Activated CD8-positive, alpha-beta T cell treated with anti-CD3 and anti-CD28 coated beads for 36 hours (primary cell): ENCODE measurements around the gene LEFTY1. TPM values are rescaled to one million over a fixed set of nuclear protein-coding genes. Genes with fewer than 3 reads are reported as not detected.

Source experiments
- ATAC-seq: fragments of 200-7000 bp; cut with Tn5 transposase; one replicate; pipeline ENCODE4 v1.10.0; 2021; ENCODE audit warnings: mild to moderate bottlenecking, moderate library complexity
- CTCF ChIA-PET: fragments of 350-600 bp; sonication (Branson Sonifier 250); formaldehyde crosslinking; loops from one replicate; lab custom pipeline; 2021; ENCODE audit warnings: antibody characterized with exemption; lab: Charles Lee
- POLR2A ChIA-PET: fragments of 350-600 bp; sonication (Branson Sonifier 250); formaldehyde crosslinking; loops from one replicate; lab custom pipeline; 2021; ENCODE audit warnings: antibody characterized with exemption; lab: Charles Lee
- DNase-seq: peaks from one replicate; pipeline ENCODE4 v3.0.0-alpha.2; 2020
- H3K27ac Mint-ChIP-seq: one replicate; pipeline ENCODE4 v1.8.0; 2021; ENCODE audit warnings: mild to moderate bottlenecking, mixed read lengths
- H3K27me3 Mint-ChIP-seq: one replicate; pipeline ENCODE4 v1.8.0; 2021; ENCODE audit warnings: mixed read lengths
- H3K36me3 Mint-ChIP-seq: one replicate; pipeline ENCODE4 v1.8.0; 2021; ENCODE audit warnings: low read depth, mixed read lengths
- H3K4me1 Mint-ChIP-seq: one replicate; pipeline ENCODE4 v1.8.0; 2021; ENCODE audit warnings: low read depth, mixed read lengths
- H3K4me3 Mint-ChIP-seq: one replicate; pipeline ENCODE4 v1.8.0; 2021; ENCODE audit warnings: mild to moderate bottlenecking, moderate library complexity, mixed read lengths
- H3K9me3 Mint-ChIP-seq: one replicate; pipeline ENCODE4 v1.8.0; 2021; ENCODE audit warnings: mixed read lengths
- intact Hi-C: fragments of 100-400 bp; cut with micrococcal nuclease; formaldehyde crosslinking; loops from one replicate; pipeline ENCODE4 v1.10.0; 2022
- total RNA-seq, 2 experiments: library from RNA; stranded (reverse); gene quantifications; one replicate each; pipeline ENCODE4 v1.2.3, GENCODE V29; 2021
- TF ChIP-seq, protein P1 (sequence below): fragments of 200-600 bp; IDR thresholded peaks from one replicate; pipeline ENCODE4 v1.8.0; 2022; ENCODE audit warnings: antibody characterized with exemption, mild to moderate bottlenecking

LEFTY1 gene
- total RNA-seq, 2 experiments from 2014 or later: 0.16 to 0.83 TPM

DNA sequence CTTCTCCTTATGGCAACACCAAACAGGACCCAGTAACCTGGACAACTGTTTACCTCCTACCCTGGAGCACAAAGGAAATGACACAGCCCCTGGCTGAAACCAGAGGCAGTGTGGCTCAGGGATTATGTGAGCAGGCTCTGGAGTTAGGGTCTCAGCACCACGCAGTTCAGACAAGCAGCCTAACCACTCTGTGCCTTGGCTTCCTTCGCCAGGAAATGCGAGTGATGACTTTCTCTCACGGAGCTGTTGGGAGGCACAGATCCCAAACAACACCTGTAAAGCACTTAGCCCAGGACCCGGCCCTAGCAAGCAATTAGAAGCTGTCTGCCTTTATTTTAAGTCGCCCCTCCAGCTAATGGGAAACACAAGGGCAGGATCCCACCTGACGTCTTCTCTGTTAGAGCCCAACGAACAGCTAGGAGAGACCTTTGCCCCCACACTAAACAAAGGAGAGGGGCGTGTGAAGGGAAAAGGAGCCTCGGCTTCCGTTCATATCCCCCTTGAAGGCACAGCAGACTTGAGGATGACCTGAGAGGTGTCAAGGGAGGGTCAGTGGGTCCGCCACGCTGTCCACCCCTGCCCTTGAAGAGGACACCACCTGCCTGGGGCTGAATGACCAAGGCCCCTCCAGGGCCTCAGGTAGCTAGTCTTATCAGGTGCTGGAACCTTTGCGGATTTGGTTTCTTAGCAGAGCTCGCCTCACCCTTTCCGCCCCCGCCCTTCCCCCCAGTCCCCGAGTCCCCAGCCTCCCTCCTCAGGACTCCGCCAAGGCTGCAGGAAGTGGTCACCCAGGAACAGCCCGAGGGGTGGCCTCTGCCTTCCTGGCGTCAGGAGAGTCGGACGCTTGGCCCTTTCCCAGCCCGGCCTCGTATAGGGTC, 7.6 kb downstream of the LEFTY1 start:
- TF ChIP-seq, protein P1, sequence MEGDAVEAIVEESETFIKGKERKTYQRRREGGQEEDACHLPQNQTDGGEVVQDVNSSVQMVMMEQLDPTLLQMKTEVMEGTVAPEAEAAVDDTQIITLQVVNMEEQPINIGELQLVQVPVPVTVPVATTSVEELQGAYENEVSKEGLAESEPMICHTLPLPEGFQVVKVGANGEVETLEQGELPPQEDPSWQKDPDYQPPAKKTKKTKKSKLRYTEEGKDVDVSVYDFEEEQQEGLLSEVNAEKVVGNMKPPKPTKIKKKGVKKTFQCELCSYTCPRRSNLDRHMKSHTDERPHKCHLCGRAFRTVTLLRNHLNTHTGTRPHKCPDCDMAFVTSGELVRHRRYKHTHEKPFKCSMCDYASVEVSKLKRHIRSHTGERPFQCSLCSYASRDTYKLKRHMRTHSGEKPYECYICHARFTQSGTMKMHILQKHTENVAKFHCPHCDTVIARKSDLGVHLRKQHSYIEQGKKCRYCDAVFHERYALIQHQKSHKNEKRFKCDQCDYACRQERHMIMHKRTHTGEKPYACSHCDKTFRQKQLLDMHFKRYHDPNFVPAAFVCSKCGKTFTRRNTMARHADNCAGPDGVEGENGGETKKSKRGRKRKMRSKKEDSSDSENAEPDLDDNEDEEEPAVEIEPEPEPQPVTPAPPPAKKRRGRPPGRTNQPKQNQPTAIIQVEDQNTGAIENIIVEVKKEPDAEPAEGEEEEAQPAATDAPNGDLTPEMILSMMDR: no peak
- Mint-ChIP-seq H3K4me1 (peaks cover 56% of the 10 kb centered on the region), H3K27me3 (no peaks in the 10 kb centered on the region), H3K9me3 (no peaks in the 10 kb centered on the region), H3K27ac (peak overlapping the region; percentile 88), H3K4me3 (peak overlapping the region; percentile 76), H3K36me3 (peaks cover 14% of the 10 kb centered on the region)
- DNase-seq (peak; percentile 73), ATAC-seq (peak; percentile 55)
- intact Hi-C loops: no loop called here
- ChIA-PET CTCF (interaction anchor here (0.7 to 5.6 kb wide), 10 partner anchors 10 to 413 kb away, joined by 3 to 32 read pairs (median 6); partner anchors contain the start of gene SRP9), POLR2A (interaction anchor here (0.9 to 5.3 kb wide), 15 partner anchors 9 to 436 kb away, joined by 3 to 35 read pairs (median 4); partner anchors contain the start of genes PYCR2 and SRP9)

DNA sequence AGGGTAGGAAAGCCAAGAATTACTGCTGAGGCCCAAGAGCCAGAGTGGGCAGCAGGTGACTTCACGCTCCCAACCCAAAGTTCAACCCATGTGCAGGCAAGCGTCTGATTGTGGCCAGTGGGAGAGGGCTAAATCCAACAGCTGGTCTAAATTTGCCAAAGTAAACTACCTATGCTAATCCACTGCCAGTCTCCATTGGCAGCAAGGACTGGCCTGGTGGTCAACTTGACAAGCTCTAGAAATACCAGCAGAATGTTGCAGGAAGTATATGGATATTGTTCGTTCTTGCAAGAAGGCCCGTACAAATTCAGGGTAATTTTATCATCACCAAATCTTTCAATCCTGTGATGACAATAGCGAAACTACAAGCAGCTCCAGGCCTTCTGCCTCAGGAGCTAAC, 8.3 kb downstream of the LEFTY1 start:
- Mint-ChIP-seq H3K9me3 (no peaks in the 10 kb centered on the region), H3K27ac (peak overlapping the region; percentile 88), H3K27me3 (no peaks in the 10 kb centered on the region), H3K4me1 (peaks cover 62% of the 10 kb centered on the region), H3K4me3 (peak overlapping the region; percentile 76), H3K36me3 (peaks cover 18% of the 10 kb centered on the region)
- TF ChIP-seq, protein P1: no peak
- ATAC-seq: no peak
- DNase-seq: no peak
- ChIA-PET POLR2A (interaction anchor here (0.8 to 5.3 kb wide), 8 partner anchors 9 to 54 kb away, joined by 3 to 35 read pairs (median 12); partner anchors contain the start of gene PYCR2), CTCF (interaction anchor here (1.0 to 5.6 kb wide), 7 partner anchors 10 to 400 kb away, joined by 3 to 32 read pairs (median 10); partner anchors contain the start of gene SRP9)
- intact Hi-C loops: no loop called here

DNA sequence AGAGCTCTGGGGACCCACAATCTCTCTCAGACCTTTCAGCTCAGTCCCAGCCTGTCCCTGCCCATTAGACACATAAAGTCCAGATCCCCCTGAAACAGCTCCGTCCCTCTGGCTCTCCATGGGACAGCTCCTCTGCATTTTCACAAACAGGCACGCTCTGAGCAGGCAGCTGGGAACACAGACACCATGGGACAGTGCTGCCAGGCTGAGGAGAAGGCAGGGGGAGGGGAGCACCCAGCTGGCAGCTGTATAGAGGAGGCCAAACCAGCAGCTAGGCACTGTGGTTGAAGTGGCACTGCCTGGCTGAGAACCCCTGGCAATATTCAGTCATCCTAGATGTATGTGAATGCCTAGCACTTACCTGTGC, 8.7 kb downstream of the LEFTY1 start:
- Mint-ChIP-seq H3K27me3 (no peaks in the 10 kb centered on the region), H3K27ac (peak overlapping the region; percentile 68), H3K4me3 (peak overlapping the region; percentile 76), H3K4me1 (peaks cover 66% of the 10 kb centered on the region), H3K36me3 (peaks cover 20% of the 10 kb centered on the region), H3K9me3 (no peaks in the 10 kb centered on the region)
- ChIA-PET POLR2A (interaction anchor here (0.8 to 5.3 kb wide), 8 partner anchors 9 to 53 kb away, joined by 3 to 35 read pairs (median 12); partner anchors contain the start of gene PYCR2), CTCF (interaction anchor here (1.0 to 5.6 kb wide), 5 partner anchors 9 to 399 kb away, joined by 3 to 32 read pairs (median 12); partner anchors contain the start of gene SRP9)
- intact Hi-C loops: no loop called here
- DNase-seq (no peak), ATAC-seq (no peak)
- TF ChIP-seq, protein P1: no peak

DNA sequence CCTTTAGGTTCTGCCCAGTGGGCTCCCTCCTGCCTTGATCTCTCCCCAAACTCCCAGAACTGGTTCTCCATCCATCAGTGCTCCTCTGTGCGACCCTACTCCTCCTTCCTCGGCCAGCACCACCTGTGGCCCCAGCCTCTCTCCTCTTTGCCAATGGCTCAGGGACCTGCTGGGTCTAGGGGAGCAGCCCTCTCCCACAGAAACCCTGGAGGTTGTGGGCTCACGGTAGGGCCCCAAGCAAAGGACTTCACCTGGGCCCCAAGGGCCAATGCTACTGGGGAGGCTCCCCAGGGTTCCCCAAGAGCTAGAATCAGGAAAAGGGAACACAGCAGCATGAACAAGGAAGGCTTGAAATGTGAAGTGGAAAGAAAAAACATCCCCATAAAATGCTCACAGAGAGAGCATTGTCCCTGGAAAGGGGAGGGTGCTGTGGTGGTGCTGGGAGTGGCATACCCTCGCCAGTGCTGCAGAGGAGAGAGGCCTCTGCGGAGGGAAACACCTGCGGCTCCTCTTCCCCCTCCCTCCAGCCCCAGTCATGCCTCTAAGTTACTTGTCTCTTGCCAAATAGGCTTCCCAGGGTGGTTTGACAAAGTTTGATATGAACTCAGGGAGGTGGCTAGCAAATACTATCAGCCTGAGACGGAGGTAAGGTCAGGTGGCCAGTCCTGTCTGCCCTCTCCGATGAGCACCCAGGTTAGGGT, 9.3 kb downstream of the LEFTY1 start:
- DNase-seq: no peak
- Mint-ChIP-seq H3K4me3 (peak overlapping the region; percentile 76), H3K36me3 (peaks cover 20% of the 10 kb centered on the region), H3K4me1 (peaks cover 67% of the 10 kb centered on the region), H3K27ac (peak overlapping the region; percentile 68), H3K27me3 (no peaks in the 10 kb centered on the region), H3K9me3 (no peaks in the 10 kb centered on the region)
- intact Hi-C loops: no loop called here
- TF ChIP-seq, protein P1: no peak
- ATAC-seq: no peak
- POLR2A ChIA-PET: interaction anchor here (0.8 to 5.3 kb wide), 8 partner anchors 9 to 53 kb away, joined by 3 to 35 read pairs (median 12); partner anchors contain the start of gene PYCR2
- CTCF ChIA-PET: interaction anchor here (1.0 to 5.6 kb wide), 5 partner anchors 9 to 399 kb away, joined by 3 to 32 read pairs (median 12); partner anchors contain the start of gene SRP9
